Skeletal muscle tissue (tissue), 4 donors: Measurements from ENCODE around the gene CNTNAP2. TPM values are rescaled to one million over a fixed set of nuclear protein-coding genes. Genes with fewer than 3 reads are reported as not detected.

Source experiments
- H3K27ac ChIP-seq: one replicate; pipeline ENCODE4 v1.7.0; 2013; ENCODE audit warnings: mild to moderate bottlenecking, low read depth, low read length, inconsistent platforms
- H3K27me3 ChIP-seq, 3 donors: one replicate each; pipeline ENCODE4 v1.7.0; 2013; ENCODE audit warnings: low read length in 3 of 3; ENCODE audit not compliant: control insufficient read depth in 3 of 3, insufficient read depth in 3 of 3
- H3K36me3 ChIP-seq, 3 donors: one replicate each; pipeline ENCODE4 v1.7.0; 2013; ENCODE audit warnings: low read length in 3 of 3; ENCODE audit not compliant: control insufficient read depth in 3 of 3, insufficient read depth in 3 of 3
- H3K4me1 ChIP-seq, 3 donors: one replicate each; pipeline ENCODE4 v1.7.0; 2013; ENCODE audit warnings: low read length in 3 of 3, mild to moderate bottlenecking in 3 of 3; ENCODE audit not compliant: control insufficient read depth in 3 of 3, insufficient read depth in 3 of 3
- H3K4me3 ChIP-seq, 3 donors: one replicate each; pipeline ENCODE4 v1.7.0; 2013; ENCODE audit warnings: low read length in 3 of 3
- H3K9ac ChIP-seq, 3 donors: one replicate each; pipeline ENCODE4 v1.7.0; 2013; ENCODE audit warnings: low read length in 3 of 3, mild to moderate bottlenecking in 3 of 3, moderate library complexity in 2 of 3, low read depth in 1 of 3
- H3K9me3 ChIP-seq, 3 donors: one replicate each; pipeline ENCODE4 v1.7.0; 2013; ENCODE audit warnings: low read length in 3 of 3; ENCODE audit not compliant: control insufficient read depth in 3 of 3
- total RNA-seq: library from RNA; depleted of rRNA; stranded (reverse); fragments of >200 nt; gene quantifications from one replicate; pipeline ENCODE4 v1.2.3, GENCODE V29; 2014
- donor health status: Osteomylitis.

The CNTNAP2 gene
- total RNA-seq: 14.1 TPM

DNA sequence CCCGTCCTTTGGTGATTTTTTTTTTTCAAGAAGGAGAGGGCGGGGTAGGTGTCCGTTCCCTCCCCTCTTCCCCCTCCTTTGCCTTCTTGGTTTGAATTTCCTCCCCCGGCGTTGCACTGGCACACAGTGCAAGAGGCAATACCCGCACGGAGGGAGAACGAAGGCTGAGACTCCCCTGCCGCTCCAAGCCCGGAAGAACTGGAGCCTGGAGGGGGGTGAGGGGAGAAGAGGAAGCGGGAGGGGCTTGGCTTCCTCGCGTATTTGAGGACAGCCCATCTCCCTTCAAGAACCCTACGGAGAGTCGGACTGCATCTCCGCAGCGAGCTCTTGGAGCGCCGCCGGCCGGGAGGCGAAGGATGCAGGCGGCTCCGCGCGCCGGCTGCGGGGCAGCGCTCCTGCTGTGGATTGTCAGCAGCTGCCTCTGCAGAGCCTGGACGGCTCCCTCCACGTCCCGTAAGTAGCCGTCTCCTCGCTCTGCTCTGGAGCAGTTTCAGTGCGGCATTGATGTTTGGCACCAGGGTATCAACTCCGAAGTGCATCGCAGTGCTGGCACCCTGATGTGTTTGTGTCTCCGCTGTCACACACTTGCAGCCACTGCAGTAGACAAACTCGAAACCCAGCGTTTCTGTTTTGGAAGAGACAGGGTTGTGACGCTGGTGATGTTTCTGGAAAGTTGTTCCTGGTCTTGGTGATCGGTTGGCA lies at the start of gene CNTNAP2:
CNTNAP2 (plus strand) TSS at position 281 of the 702 bp plus-strand sequence; CDS start at position 357, 76 bp downstream.
- H3K27me3 ChIP-seq: peaks cover 9 to 17% (median 12%) of the 10 kb centered on the region in 3 donors
- no peak within 1 kb of the TSS for H3K9ac ChIP-seq
- no peak within 1 kb of the TSS for H3K27ac ChIP-seq

DNA sequence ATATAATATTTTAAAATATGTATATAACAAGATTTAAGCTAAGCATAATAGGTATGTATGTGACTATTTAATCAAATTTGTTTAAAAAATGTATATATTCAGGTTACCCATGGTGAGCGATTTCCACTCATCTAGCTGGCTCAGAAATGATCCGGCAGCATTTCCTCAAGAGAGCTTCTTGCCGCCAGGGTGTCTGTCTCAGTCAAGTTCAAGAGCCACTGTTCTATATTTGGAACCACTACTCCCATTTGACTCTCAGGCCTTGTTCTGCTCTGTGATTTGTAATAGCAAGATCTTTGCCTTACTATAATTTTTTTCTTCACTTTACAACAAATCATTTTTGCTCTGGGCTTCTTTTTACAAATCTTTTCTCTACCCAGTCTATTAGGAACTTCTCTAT lies 48.7 kb upstream of the CNTNAP2 start:
- no peaks in the 10 kb centered on the region for H3K27me3 ChIP-seq
- no peaks in the 10 kb centered on the region for H3K36me3 ChIP-seq
- no peak overlapping the region for H3K4me3 ChIP-seq
- no peak overlapping the region for H3K9ac ChIP-seq
- no peaks in the 10 kb centered on the region for H3K4me1 ChIP-seq
- no peak overlapping the region for H3K27ac ChIP-seq
- no peaks in the 10 kb centered on the region for H3K9me3 ChIP-seq

More for the DNA sequence above, at the start of gene CNTNAP2:
- peaks cover 2 to 8% (median 3%) of the 10 kb centered on the region in 3 donors for H3K4me1 ChIP-seq
- H3K4me3 ChIP-seq: peak within 1 kb of the TSS in 1 of 3 donors; percentile 30
- no peaks in the 10 kb centered on the region for H3K9me3 ChIP-seq
- no peaks in the 10 kb centered on the region for H3K36me3 ChIP-seq

DNA sequence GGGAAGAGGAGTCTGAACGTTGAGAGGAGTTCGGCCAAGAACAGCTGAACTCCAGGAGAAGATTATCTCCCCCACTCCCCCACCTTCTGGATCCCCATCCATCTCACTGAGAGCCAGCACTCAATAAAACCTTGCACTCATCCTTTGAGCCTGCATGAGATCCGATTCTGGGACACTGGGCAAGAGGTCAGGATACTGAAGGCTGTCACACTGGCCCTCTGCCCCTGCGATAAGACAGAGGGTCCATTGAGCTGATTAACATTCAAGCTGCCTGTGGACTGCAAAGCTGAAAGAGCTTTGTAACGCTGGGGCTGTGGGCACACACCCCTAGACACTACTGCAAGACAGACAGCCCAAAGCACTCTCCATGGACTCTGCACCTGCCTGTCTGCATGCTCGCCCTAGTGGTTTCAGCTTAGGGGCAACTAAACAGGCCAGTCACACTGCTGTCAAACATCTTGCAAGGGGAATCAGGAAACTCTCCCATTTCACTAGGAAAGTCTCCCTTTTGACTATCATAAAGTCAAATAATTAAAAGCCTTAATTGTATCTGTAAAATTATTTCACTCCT lies 42.3 kb upstream of the CNTNAP2 start:
- no peaks in the 10 kb centered on the region for H3K27me3 ChIP-seq
- H3K4me3 ChIP-seq: no peak overlapping the region
- H3K9me3 ChIP-seq: no peaks in the 10 kb centered on the region

DNA sequence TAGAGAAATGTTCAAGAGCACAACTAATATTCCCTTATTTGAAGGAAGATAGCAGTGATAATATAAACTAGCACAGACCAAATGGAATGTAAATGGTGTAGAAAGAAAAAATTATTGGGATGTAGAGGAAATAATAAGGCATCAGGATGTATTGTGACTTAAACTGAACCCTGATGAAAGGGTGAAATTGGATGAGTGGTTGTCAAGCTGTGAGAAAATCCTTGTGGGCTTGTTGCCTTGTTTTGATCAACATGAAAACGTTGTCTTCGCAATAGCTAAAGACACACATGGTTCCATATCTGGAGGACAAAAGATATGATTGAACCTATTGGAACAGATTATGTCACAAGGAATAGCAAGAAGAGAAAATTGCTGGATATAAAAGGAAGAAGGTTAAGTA lies 40.3 kb upstream of the CNTNAP2 start:
- Histone ChIP-seq H3K4me3 (no peak overlapping the region), H3K27ac (no peak overlapping the region), H3K4me1 (no peaks in the 10 kb centered on the region), H3K9ac (no peak overlapping the region), H3K27me3 (no peaks in the 10 kb centered on the region), H3K36me3 (no peaks in the 10 kb centered on the region), H3K9me3 (no peaks in the 10 kb centered on the region)

More for the DNA sequence above, 42.3 kb upstream of the CNTNAP2 start:
- no peak overlapping the region for H3K9ac ChIP-seq
- H3K36me3 ChIP-seq: no peaks in the 10 kb centered on the region
- no peak overlapping the region for H3K27ac ChIP-seq
- no peaks in the 10 kb centered on the region for H3K4me1 ChIP-seq

DNA sequence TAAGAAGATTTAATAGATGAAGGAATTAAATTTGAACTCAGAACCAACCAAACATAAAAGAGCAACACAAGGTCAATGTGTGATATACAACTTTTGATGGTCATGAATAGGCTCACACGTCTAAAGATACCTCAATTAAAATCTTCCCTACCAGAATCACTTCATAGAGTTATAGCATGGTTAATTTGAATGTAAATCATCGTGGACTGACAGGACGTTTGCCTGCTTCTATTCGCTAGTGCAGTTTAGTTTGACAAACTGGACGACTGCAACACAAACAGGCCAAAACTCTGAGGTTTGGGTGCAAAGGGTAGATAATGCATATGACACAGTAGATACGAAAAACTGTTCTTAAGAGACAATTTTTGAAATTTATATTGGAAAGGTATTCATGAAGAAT lies 32.5 kb upstream of the CNTNAP2 start:
- no peaks in the 10 kb centered on the region for H3K9me3 ChIP-seq
- H3K4me1 ChIP-seq: no peaks in the 10 kb centered on the region
- no peaks in the 10 kb centered on the region for H3K36me3 ChIP-seq
- no peak overlapping the region for H3K27ac ChIP-seq
- no peaks in the 10 kb centered on the region for H3K27me3 ChIP-seq
- no peak overlapping the region for H3K4me3 ChIP-seq
- H3K9ac ChIP-seq: no peak overlapping the region

DNA sequence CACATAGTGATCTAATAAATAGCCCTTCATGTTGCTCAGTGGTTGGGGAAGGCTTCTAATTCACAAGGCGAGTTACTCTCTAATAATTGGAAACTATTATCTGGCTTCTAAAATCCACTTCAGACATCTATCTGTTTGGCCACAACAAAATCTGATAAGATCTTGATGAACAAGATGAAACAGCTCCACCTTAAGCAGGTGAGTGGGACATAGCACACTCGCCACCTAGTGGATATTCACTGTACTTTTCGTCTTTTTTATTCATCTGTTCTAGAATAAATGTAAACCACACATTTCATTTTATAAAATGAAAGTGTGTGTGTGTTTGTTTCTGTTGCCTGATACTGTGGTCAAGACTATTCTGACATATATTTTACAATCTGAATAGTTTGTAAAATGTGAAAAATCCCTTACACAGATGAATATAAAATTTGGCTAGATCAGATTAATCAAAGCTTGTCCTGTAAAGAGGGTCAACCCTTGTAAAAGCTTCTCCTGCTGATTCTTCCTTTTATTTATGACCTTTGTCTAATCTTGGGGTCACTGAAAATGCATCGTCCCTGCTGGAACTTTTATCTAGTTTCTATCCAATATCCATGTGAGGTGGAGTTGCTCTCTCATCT lies 26.5 kb upstream of the CNTNAP2 start:
- Histone ChIP-seq H3K4me3 (no peak overlapping the region), H3K9ac (no peak overlapping the region), H3K36me3 (no peaks in the 10 kb centered on the region), H3K27me3 (no peaks in the 10 kb centered on the region), H3K27ac (no peak overlapping the region), H3K4me1 (no peaks in the 10 kb centered on the region), H3K9me3 (no peaks in the 10 kb centered on the region)

DNA sequence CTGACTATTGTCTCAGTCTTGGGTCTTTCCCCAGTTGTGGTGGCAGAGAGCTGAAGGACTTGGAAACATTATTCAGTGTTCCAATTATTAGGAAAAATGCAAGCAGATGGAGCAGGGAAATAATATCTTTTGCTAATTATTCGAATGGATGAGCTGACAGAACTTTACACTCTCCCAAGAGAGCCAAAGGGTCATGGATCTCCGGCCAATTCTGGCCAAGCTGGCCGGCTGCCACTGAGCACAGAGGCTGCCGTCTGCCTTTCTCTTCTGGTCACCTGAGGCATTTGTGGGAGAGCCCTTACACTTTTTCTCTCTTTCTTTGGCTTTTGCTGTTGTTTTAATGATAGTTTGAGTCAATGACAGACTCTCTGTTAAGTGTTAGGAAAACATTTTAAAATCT lies 22.2 kb upstream of the CNTNAP2 start:
- Histone ChIP-seq H3K27ac (no peak overlapping the region), H3K4me3 (no peak overlapping the region), H3K36me3 (no peaks in the 10 kb centered on the region), H3K27me3 (no peaks in the 10 kb centered on the region), H3K9me3 (no peaks in the 10 kb centered on the region), H3K4me1 (no peaks in the 10 kb centered on the region), H3K9ac (no peak overlapping the region)

DNA sequence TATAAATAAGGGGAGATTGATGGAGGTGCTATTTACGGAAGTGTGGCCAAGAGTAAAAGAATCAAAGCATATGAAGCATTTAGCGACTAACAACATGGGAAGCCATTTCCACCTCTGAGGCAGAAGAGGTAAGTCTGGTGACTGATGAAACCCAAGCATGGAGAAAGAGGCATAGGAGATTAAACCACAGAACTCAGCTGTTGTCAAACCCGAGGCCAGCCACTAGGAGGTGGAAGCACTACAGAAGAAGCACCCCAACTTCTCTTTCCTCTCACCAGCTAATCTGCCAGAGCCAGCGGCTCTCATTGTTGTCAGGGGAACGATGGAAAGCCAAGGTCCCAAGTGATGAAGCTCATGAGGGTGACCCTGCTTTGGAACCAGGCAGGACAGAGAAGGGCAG lies 19.6 kb upstream of the CNTNAP2 start:
- H3K27ac ChIP-seq: no peak overlapping the region
- no peaks in the 10 kb centered on the region for H3K27me3 ChIP-seq
- H3K4me1 ChIP-seq: no peaks in the 10 kb centered on the region
- no peaks in the 10 kb centered on the region for H3K36me3 ChIP-seq
- no peaks in the 10 kb centered on the region for H3K9me3 ChIP-seq
- H3K4me3 ChIP-seq: no peak overlapping the region
- no peak overlapping the region for H3K9ac ChIP-seq

DNA sequence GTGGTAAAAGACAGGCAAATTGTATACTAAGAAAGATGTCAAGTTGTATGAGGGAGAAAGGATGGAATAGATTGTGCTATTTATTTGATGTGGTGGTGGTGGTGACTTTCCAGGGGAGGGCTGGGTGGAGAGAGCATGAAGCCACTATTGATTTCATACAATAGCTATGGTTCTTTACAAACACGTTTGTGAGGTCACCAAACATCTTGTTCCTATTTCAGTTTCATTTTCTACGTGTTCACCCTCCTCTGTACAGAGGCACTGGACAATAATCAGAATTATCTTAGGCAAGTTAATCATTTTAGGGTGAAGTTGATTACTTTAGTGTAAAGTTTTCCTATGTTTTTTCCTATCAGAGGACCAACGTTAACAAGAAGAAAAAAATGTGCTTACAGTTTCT lies 10.3 kb upstream of the CNTNAP2 start:
- H3K9ac ChIP-seq: no peak overlapping the region
- H3K4me1 ChIP-seq: no peaks in the 10 kb centered on the region
- H3K4me3 ChIP-seq: no peak overlapping the region
- no peak overlapping the region for H3K27ac ChIP-seq
- no peaks in the 10 kb centered on the region for H3K27me3 ChIP-seq
- no peaks in the 10 kb centered on the region for H3K9me3 ChIP-seq
- no peaks in the 10 kb centered on the region for H3K36me3 ChIP-seq

DNA sequence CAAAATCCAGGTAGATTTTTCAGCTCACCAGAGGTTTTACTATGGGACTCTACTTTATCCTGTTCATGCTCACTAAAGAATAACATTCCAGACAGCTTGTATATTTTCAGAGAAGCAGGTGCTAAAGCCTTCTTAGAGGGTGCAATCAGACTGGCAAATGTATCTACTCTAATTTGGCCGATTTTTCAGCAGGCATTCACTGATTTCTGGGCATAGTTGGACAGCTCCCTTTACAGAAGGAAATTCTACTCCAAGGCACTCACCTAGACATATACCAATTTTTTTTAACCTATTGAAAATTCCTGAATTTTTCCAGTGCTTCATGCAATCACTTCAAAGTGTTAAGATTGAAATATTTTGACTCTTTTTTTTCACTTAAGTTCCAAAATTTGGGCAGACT lies 3.8 kb upstream of the CNTNAP2 start:
- Histone ChIP-seq H3K9me3 (no peaks in the 10 kb centered on the region), H3K4me1 (peaks cover 2 to 8% (median 3%) of the 10 kb centered on the region in 3 donors)

More for the DNA sequence above, 3.8 kb upstream of the CNTNAP2 start:
- Histone ChIP-seq H3K4me3 (no peak overlapping the region), H3K9ac (no peak overlapping the region), H3K27ac (no peak overlapping the region), H3K36me3 (no peaks in the 10 kb centered on the region), H3K27me3 (peaks cover 9 to 17% (median 12%) of the 10 kb centered on the region in 3 donors)
